Stimulated activated CD4-positive, alpha-beta T cell treated with anti-CD3 and anti-CD28 coated beads, Interleukin-4, amount 100 ng/mL, for 48 hours (primary cell): Measurements from ENCODE around the gene SKAP2.

Experiments
- DNase-seq, 2 donors: peaks; one replicate each; pipeline ENCODE4 v3.0.0-alpha.2; 2020; ENCODE audit warnings: low read depth in 2 of 2

Gene SKAP2

DNA sequence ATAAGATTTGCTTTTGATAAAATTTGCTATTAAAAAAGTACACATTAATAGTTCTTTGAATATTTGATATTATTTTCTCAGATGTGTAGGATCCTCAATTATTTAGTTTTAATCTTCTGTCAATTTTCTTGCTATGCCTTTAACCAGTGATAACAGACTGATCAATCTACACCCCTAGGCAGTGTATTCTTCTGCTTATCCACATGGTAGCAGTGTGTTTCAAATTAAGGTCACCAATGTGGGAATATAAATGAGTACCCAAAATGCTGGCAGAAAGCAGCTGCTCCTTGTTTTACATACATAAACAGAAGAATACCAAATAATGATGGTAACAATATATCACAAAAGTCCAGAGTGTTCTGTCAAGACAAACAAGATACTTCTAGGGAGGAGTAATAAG lies 87.0 kb downstream of the SKAP2 start:
- no peak for DNase-seq

- no peak for DNase-seq
Observed at GRCh38 chr7:26760501-26760900, 103.9 kb downstream of the SKAP2 start.

GRCh38 chr7:26759108-26759507 lies 105.3 kb downstream of the SKAP2 start:
- no peak for DNase-seq

DNA sequence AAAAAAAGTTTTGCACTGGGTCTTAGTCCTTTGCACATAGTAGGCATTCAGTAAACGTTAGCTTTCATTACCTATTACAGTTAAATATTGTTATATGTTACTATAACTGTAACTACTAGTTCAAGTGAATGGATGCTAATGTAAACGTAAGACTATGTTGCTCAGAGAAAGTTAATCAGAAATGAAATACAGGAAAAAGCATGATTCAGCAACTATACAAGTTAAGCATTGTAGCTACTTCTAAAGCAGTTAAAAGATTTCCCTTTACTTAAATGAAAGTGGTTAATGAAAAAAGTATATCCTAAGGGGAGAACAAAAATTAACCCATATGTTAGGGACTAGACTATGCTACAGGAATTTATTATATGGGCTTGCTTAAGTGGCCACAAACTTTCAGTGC lies 121.2 kb downstream of the SKAP2 start:
- no peak for DNase-seq

DNA sequence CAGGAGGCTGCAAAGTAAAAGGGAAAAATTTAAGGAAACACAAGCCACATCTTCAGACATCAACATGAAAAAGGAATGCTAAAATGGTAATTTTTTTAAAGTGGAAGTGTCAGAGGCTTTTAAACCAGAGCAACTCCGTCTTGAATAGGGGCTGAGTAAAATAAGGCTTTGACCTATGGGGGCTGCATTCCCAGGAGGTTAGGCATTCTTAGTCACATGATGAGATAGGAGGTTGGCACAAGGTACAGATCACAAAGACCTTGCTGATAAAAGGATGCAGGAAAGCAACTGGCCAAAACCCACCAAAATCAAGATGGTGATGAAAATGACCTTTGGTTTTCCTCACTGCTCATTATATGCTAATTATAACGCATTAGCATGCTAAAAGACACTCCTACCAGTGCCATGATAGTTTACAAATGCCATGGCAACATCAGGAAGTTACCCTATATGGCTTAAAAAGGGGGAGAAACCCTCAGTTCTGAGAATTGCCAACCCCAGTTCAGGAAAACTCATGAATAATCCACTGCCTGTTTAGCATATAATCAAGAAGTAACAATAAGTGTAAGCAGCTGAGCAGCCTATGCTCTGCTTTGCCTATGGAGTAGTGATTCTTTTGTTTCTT lies 128.3 kb downstream of the SKAP2 start:
- DNase-seq = no peak

GRCh38 chr7:26729150-26729775 lies 135.1 kb downstream of the SKAP2 start:
- DNase-seq = no peak

DNA sequence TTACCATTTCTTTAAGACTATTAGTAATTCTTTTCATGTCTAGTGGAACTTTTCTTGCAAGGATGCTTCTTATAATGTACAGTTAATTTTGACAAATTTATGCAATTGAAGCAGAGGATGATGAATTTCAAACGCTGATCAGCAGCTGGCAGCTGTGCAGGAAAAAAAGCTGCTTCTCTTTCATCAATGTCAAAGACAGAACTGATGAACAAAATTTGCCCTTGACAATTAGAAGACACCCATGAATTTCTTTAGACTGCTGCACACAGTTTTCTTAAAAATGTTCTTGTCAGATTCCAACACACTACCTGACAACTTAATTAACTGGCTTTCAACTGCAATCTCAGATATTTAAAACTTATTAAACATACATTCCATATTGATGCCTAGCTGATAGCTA lies 138.3 kb downstream of the SKAP2 start:
- DNase-seq = no peak

DNA sequence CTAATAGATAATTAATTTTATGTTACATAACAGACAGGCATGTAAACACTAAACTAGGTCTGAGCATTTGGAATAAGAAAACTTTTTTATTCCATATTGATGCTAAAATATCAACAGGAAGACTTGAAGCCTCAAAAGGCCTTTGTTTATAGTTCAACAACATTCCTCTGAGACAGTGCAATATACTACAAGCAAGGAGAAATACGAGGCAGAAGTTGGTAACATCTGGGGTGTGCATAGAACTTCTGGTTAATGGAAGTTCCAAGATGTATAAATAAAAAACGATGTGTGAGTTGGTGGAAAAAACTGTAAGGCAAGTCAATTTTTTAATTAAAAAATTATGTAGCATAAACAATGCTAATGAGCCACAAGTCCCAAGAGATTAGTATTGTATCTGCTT lies 139.6 kb downstream of the SKAP2 start:
- DNase-seq = no peak

GRCh38 chr7:26723129-26723528 lies 141.3 kb downstream of the SKAP2 start:
- DNase-seq = no peak

GRCh38 chr7:26721450-26721849 lies 142.9 kb downstream of the SKAP2 start:
- DNase-seq = no peak

DNA sequence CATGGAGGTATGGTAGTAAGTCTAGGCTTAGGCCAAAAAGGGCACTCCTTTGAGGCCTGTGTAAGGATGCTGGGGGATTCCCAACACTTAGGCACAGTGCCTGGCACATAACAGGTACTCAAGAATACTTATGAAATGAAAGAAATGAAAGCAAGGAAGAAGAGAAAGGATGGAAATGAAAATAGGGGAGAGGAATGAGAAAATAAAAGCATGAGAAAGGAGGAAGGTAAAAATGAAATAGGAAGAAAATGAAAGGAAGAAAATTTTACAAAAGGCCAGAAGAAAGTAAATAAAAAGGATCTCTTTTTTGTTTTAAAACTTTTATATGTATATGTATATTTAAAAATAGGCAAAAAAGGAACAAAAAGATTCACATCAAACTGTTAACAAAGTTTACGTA lies 146.3 kb downstream of the SKAP2 start:
- DNase-seq = no peak

DNA sequence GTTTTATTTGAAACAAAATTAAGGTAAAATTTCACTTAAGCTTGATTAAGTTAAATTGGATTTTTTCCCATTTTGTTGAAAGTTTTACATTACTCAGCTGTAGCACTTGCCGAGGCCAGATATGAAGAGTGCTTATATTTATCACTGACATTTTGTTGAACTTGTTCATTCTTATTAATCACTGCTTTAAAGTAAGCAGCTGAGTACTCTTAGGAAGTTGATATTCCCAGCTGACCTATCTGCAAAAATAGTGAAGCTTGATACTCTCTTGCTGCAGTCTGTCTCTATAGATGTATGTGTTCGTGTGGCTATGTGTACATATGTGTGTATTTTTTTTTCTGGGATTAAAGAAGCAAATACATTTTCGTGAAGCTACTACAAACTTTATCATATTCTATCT lies 150.0 kb downstream of the SKAP2 start:
- no peak for DNase-seq

GRCh38 chr7:26714006-26714405 lies 150.4 kb downstream of the SKAP2 start:
- DNase-seq = no peak

- no peak for DNase-seq
Observed at GRCh38 chr7:26709210-26709990, 155.0 kb downstream of the SKAP2 start.

GRCh38 chr7:26705567-26705966 lies 158.8 kb downstream of the SKAP2 start:
- no peak for DNase-seq

- no peak for DNase-seq
Observed at GRCh38 chr7:26704786-26705185, 159.6 kb downstream of the SKAP2 start.

DNA sequence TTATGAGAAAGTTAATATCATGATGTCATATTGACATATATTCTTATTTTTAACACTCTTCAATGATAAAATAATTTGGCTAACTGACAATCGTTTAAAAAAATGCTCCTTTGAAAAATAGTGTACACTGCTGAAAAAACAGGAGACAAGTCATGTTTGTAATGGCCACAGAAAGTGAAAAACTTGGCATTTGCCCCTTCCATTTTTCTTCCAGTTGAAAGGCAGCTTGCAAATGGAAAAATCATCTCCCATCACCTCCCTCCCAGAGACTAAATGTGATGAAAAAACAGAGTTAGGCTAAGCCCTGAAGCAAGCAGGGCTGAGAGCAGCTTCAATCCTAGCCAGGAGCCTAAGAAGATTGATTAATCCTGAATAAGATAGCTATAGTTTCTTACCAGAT lies 160.4 kb downstream of the SKAP2 start:
- DNase-seq = no peak

- DNase-seq = no peak
Observed at GRCh38 chr7:26700893-26701292, 163.5 kb downstream of the SKAP2 start.

GRCh38 chr7:26700386-26700785 lies 164.0 kb downstream of the SKAP2 start:
- no peak for DNase-seq

GRCh38 chr7:26699766-26700165 lies 164.6 kb downstream of the SKAP2 start:
- no peak for DNase-seq

- DNase-seq = no peak
Observed at GRCh38 chr7:26698806-26699205, 165.6 kb downstream of the SKAP2 start.

GRCh38 chr7:26698194-26698593 lies 166.2 kb downstream of the SKAP2 start:
- DNase-seq = no peak

DNA sequence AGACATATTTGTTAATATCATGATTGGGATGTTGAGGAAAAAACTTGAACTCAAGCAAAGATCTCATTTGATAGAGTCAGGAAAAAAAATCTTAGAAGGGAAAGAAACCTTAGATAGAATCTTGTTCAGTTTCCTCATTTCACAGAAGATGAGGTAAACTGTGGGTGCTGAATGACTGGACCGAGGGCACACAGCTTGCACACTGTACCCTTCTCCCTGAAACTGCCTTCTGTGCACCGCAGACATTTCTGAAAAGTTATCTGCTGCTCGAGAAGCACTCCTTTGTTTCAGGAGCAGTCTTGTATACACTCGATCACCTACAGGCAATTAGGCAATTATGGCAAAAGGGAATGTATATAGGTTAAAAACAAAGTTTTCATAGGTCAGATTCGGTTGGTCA lies 167.4 kb downstream of the SKAP2 start:
- no peak for DNase-seq
